ENCODE measurements around the gene BAIAP2.
"Not testable (repeated sequence)": the region's sequence is repeated elsewhere in the genome, so short reads cannot be mapped to it uniquely, and the experiment has no call there.

Gene BAIAP2

GRCh38 chr17:81144423-81144781 lies 109.5 kb downstream of the BAIAP2 start:
- no peak for DNase-seq

GRCh38 chr17:81146208-81146607 lies 111.3 kb downstream of the BAIAP2 start:
- DNase-seq = not testable (repeated sequence)

- no peak for DNase-seq
These were observed 112.8 kb downstream of the BAIAP2 start for GRCh38 chr17:81147701-81148100.

GRCh38 chr17:81148571-81148970 lies 113.6 kb downstream of the BAIAP2 start:
- no peak for DNase-seq

GRCh38 chr17:81148986-81149533 lies 114.1 kb downstream of the BAIAP2 start:
- DNase-seq = no peak

- no peak for DNase-seq
These were observed 115.6 kb downstream of the BAIAP2 start for GRCh38 chr17:81150377-81151077.

GRCh38 chr17:81151278-81151677 lies 116.3 kb downstream of the BAIAP2 start:
- DNase-seq = no peak

- DNase-seq = no peak
These were observed 117.4 kb downstream of the BAIAP2 start for GRCh38 chr17:81152288-81152828.

- peak; percentile 84 for DNase-seq
These were observed 118.4 kb downstream of the BAIAP2 start for GRCh38 chr17:81153340-81153803.

GRCh38 chr17:81154016-81154415 lies 119.1 kb downstream of the BAIAP2 start:
- not testable (repeated sequence) for DNase-seq

GRCh38 chr17:81154961-81155360 lies 120.0 kb downstream of the BAIAP2 start:
- DNase-seq = no peak

GRCh38 chr17:81156866-81157805 lies 122.2 kb downstream of the BAIAP2 start:
- no peak for DNase-seq

- DNase-seq = no peak
These were observed 123.1 kb downstream of the BAIAP2 start for GRCh38 chr17:81157848-81158687.

- DNase-seq = no peak
These were observed 124.0 kb downstream of the BAIAP2 start for GRCh38 chr17:81158688-81159590.

- DNase-seq = no peak
These were observed 124.8 kb downstream of the BAIAP2 start for GRCh38 chr17:81159611-81160265.

GRCh38 chr17:81160306-81160705 lies 125.4 kb downstream of the BAIAP2 start:
- peak; percentile 27 for DNase-seq

- no peak for DNase-seq
These were observed 125.9 kb downstream of the BAIAP2 start for GRCh38 chr17:81160747-81161453.

GRCh38 chr17:81161536-81161935 lies 126.6 kb downstream of the BAIAP2 start:
- DNase-seq = no peak

GRCh38 chr17:81161972-81162371 lies 127.0 kb downstream of the BAIAP2 start:
- no peak for DNase-seq

- no peak for DNase-seq
These were observed 127.5 kb downstream of the BAIAP2 start for GRCh38 chr17:81162491-81162890.

Data from midbrain (tissue), 1 donor.